IMR-90 (cell line): ENCODE data around the gene SV2C. TPM values are rescaled to one million over a fixed set of nuclear protein-coding genes. Genes with fewer than 3 reads are reported as not detected.
A peak's percentile ranks its signal among the peaks of the same experiment; 100 is the strongest.

ENCODE experiments used
- ATAC-seq: fragments of 200-7000 bp; cut with Tn5 transposase; 2 replicates; pipeline ENCODE4 v1.9.1; 2020; ENCODE audit warnings: low read depth, mild to moderate bottlenecking, moderate library complexity
- BruUV-seq: library from RNA; stranded (reverse); fragments of 400-500 nt; replicated peaks from 2 replicates; lab custom pipeline; 2021; lab: Mats Ljungman, UMichigan
- CTCF ChIA-PET: fragments of 300-600 bp; formaldehyde crosslinking; extraction: SDS; loops from one replicate; lab custom pipeline; 2021; ENCODE audit warnings: antibody characterized with exemption; lab: Yijun Ruan, JAX
- POLR2A ChIA-PET: fragments of 300-600 bp; sonication (Branson Sonifier 250); formaldehyde crosslinking; loops from one replicate; lab custom pipeline; 2022; ENCODE audit warnings: antibody characterized with exemption; ENCODE audit not compliant: unreplicated experiment; lab: Charles Lee
- DNase-seq: peaks from one replicate; pipeline ENCODE4 v3.0.0; 2013
- H2AFZ ChIP-seq: replicated peaks from 2 replicates; pipeline ENCODE3; 2013; ENCODE audit warnings: low read length, mild to moderate bottlenecking; ENCODE audit not compliant: poor library complexity
- H2AK5ac ChIP-seq: 2 replicates; pipeline ENCODE4 v1.6.1; 2013; ENCODE audit warnings: low read depth, low read length, inconsistent platforms
- H2AK9ac ChIP-seq: replicated peaks from 2 replicates; pipeline ENCODE3; 2013; ENCODE audit warnings: mild to moderate bottlenecking, low read depth, low read length, moderate library complexity; ENCODE audit not compliant: poor library complexity
- H2BK120ac ChIP-seq: 2 replicates; pipeline ENCODE4 v1.6.1; 2013; ENCODE audit warnings: low read depth, low read length, inconsistent platforms
- H2BK15ac ChIP-seq: 3 replicates; pipeline ENCODE4 v1.6.1; 2013; ENCODE audit warnings: low read depth, low read length, inconsistent platforms
- H2BK20ac ChIP-seq: 2 replicates; pipeline ENCODE4 v1.6.1; 2013; ENCODE audit warnings: low read depth, mild to moderate bottlenecking, inconsistent platforms, low read length, moderate library complexity
- H2BK5ac ChIP-seq: 2 replicates; pipeline ENCODE4 v1.6.1; 2013; ENCODE audit warnings: mild to moderate bottlenecking, low read depth, low read length, inconsistent platforms; ENCODE audit not compliant: poor library complexity, severe bottlenecking
- H3K14ac ChIP-seq: replicated peaks from 2 replicates; pipeline ENCODE4 v1.6.1; 2013; ENCODE audit warnings: low read depth, low read length, inconsistent platforms
- H3K18ac ChIP-seq: 2 replicates; pipeline ENCODE4 v1.6.1; 2013; ENCODE audit warnings: low read depth, low read length, control low read depth
- H3K23ac ChIP-seq: 2 replicates; pipeline ENCODE4 v1.6.1; 2013; ENCODE audit warnings: low read depth, low read length, inconsistent platforms
- H3K27ac ChIP-seq: 2 replicates; pipeline ENCODE4 v1.5.1; 2013; ENCODE audit warnings: mild to moderate bottlenecking, control low read depth, low read length; ENCODE audit not compliant: insufficient read depth
- H3K27me3 ChIP-seq: 2 replicates; pipeline ENCODE4 v1.6.1; 2013; ENCODE audit warnings: low read length; ENCODE audit not compliant: control insufficient read depth, insufficient read depth
- H3K36me3 ChIP-seq: 2 replicates; pipeline ENCODE4 v1.6.1; 2013; ENCODE audit warnings: low read length, mixed read lengths; ENCODE audit not compliant: control insufficient read depth, insufficient read depth
- H3K4ac ChIP-seq: 2 replicates; pipeline ENCODE4 v1.6.1; 2013; ENCODE audit warnings: low read depth, low read length, inconsistent platforms
- H3K4me1 ChIP-seq: 2 replicates; pipeline ENCODE4 v1.6.1; 2013; ENCODE audit warnings: low read length, mixed read lengths; ENCODE audit not compliant: control insufficient read depth, insufficient read depth
- H3K4me2 ChIP-seq: 2 replicates; pipeline ENCODE4 v1.6.1; 2013; ENCODE audit warnings: low read depth, mild to moderate bottlenecking, control low read depth, low read length, moderate library complexity
- H3K4me3 ChIP-seq: 2 replicates; pipeline ENCODE4 v1.5.1; 2013; ENCODE audit warnings: low read depth, mild to moderate bottlenecking, control low read depth, low read length, moderate library complexity; ENCODE audit not compliant: insufficient read depth
- H3K56ac ChIP-seq: 2 replicates; pipeline ENCODE4 v1.6.1; 2013; ENCODE audit warnings: low read length, inconsistent platforms; ENCODE audit not compliant: insufficient read depth; ENCODE audit errors: extremely low read depth
- H3K79me1 ChIP-seq, 2 experiments: 2 replicates each; pipeline ENCODE4 v1.6.1; 2013; ENCODE audit warnings: low read length in 2 of 2, inconsistent platforms in 1 of 2, low read depth in 1 of 2
- H3K9ac ChIP-seq: 2 replicates; pipeline ENCODE4 v1.6.1; 2013; ENCODE audit warnings: low read depth, low read length, control low read depth
- H3K9me1 ChIP-seq: 2 replicates; pipeline ENCODE4 v1.6.1; 2013; ENCODE audit warnings: low read length, inconsistent platforms; ENCODE audit not compliant: insufficient read depth
- H3K9me3 ChIP-seq: 2 replicates; pipeline ENCODE4 v1.6.1; 2013; ENCODE audit warnings: low read length; ENCODE audit not compliant: control insufficient read depth, insufficient read depth
- H4K20me1 ChIP-seq: 2 replicates; pipeline ENCODE4 v1.6.1; 2013; ENCODE audit warnings: low read length, inconsistent platforms; ENCODE audit not compliant: insufficient read depth
- H4K5ac ChIP-seq: 2 replicates; pipeline ENCODE4 v1.6.1; 2013; ENCODE audit warnings: mild to moderate bottlenecking, low read depth, low read length, control low read depth
- H4K8ac ChIP-seq, 2 experiments: 2 replicates each; pipeline ENCODE4 v1.6.1; 2013; ENCODE audit warnings: low read depth in 2 of 2, low read length in 2 of 2, control low read depth in 1 of 2, inconsistent platforms in 1 of 2
- H4K91ac ChIP-seq: 2 replicates; pipeline ENCODE4 v1.6.1; 2013; ENCODE audit warnings: low read depth, low read length, inconsistent platforms; ENCODE audit not compliant: insufficient read depth
- BHLHE40 ChIP-seq: fragments of 150-350 bp; IDR thresholded peaks from 2 replicates; pipeline ENCODE4 v1.6.1; 2016; ENCODE audit warnings: mild to moderate bottlenecking, low read depth, low read length
- MAFK ChIP-seq: IDR thresholded peaks from 2 replicates; pipeline ENCODE4 v1.6.1; 2012; ENCODE audit warnings: low read depth, low read length, improper control_type of control experiment
- MAZ ChIP-seq: IDR thresholded peaks from 2 replicates; pipeline ENCODE4 v1.6.1; 2012; ENCODE audit warnings: low read depth, mild to moderate bottlenecking, low read length, improper control_type of control experiment, moderate library complexity, borderline replicate concordance
- MXI1 ChIP-seq: IDR thresholded peaks from 2 replicates; pipeline ENCODE4 v1.6.1; 2012; ENCODE audit warnings: low read depth, mild to moderate bottlenecking, low read length, moderate library complexity, borderline replicate concordance
- NFE2L2 ChIP-seq: fragments of 150-350 bp; IDR thresholded peaks from 2 replicates; pipeline ENCODE4 v1.6.1; 2016; ENCODE audit warnings: low read depth, mild to moderate bottlenecking, low read length
- POLR2A ChIP-seq: IDR thresholded peaks from 2 replicates; pipeline ENCODE4 v1.6.1; 2012; ENCODE audit warnings: mild to moderate bottlenecking, low read depth, low read length
- RAD21 ChIP-seq: IDR thresholded peaks from 2 replicates; pipeline ENCODE4 v1.6.1; 2012; ENCODE audit warnings: low read length, improper control_type of control experiment
- RFX5 ChIP-seq: IDR thresholded peaks from 2 replicates; pipeline ENCODE4 v1.8.0; 2012; ENCODE audit warnings: low read depth, mild to moderate bottlenecking, low read length, moderate library complexity
- WGBS, 2 experiments: methylation state at CpG; one replicate each; pipeline versions ENCODE4 v1.1.5 to v1.1.7; 2013; ENCODE audit warnings: missing lambda C conversion rate in 2 of 2; ENCODE audit not compliant: insufficient read length in 1 of 2; ENCODE audit errors: extremely low coverage in 2 of 2; 5-methylcytosine and 5-hydroxymethylcytosine counted together
- dilution Hi-C: fragments of 300-500 bp; cut with HindIII; formaldehyde crosslinking; loops from one replicate; pipeline ENCODE4 v1.14.3; 2018; ENCODE audit warnings: low sequenced_read_pairs; ENCODE audit not compliant: unreplicated experiment
- in situ Hi-C: fragments of 300-500 bp; cut with MboI; formaldehyde crosslinking; loops from 3 replicates; pipeline ENCODE4 v1.14.3; 2019; ENCODE audit warnings: low sequenced_read_pairs, inconsistent platforms, mixed read lengths
- intact Hi-C: fragments of 100-400 bp; cut with micrococcal nuclease; formaldehyde crosslinking; loops from 2 replicates; pipeline ENCODE4 v1.10.0; 2022
- polyA plus RNA-seq, 3 experiments: library from polyadenylated mRNA; depleted of rRNA; stranded (reverse); fragments of >200 nt; gene quantifications; 2 replicates each; pipeline ENCODE4 v1.2.3, GENCODE V29; 2012; ENCODE audit warnings: low replicate concordance in 1 of 3
- total RNA-seq: library from RNA; depleted of rRNA; stranded (reverse); fragments of >200 nt; gene quantifications from 2 replicates; pipeline ENCODE4 v1.2.3, GENCODE V29; 2012
- TF ChIP-seq, protein P1 (sequence below): fragments of 150-350 bp; IDR thresholded peaks from 2 replicates; pipeline ENCODE4 v1.6.1; 2017; ENCODE audit warnings: mild to moderate bottlenecking, antibody characterized with exemption, low read length, low read depth
- TF ChIP-seq, protein P2 (sequence below): fragments of 150-350 bp; IDR thresholded peaks from 2 replicates; pipeline ENCODE4 v1.6.1; 2016; ENCODE audit warnings: low read depth, mild to moderate bottlenecking, low read length, moderate library complexity, borderline replicate concordance

The SV2C gene
- total and polyA plus RNA-seq, 2 of the 4 experiments (the other 2 are of a cell fraction): not detected

DNA sequence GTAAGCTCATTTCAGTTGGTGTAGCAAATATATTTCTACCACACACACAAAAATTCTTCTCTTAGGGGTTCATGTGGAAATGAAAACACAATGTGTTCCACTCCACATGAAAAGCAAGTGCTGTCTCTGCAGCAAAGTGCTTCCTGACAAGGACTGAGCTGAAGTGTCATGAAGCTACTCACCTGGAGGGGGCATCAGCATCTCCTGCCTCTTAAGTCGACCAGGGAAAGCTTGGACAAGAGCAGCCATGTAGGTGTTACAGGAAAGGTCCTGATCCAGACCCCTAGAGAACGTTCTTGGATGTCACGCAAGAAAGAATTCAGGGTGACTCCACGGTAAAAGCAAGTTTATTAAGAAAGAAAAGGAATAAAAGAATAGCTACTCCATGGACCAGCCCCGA is 62.8 kb downstream of the SV2C start:
- Histone ChIP-seq H3K4me1 (no peaks in the 10 kb centered on the region), H4K91ac (no peak overlapping the region), H2AK5ac (no peak overlapping the region), H3K36me3 (no peaks in the 10 kb centered on the region), H3K9me3 (no peaks in the 10 kb centered on the region), H3K14ac (no peak overlapping the region), H3K4ac (no peak overlapping the region), H3K27ac (no peak overlapping the region), H3K23ac (no peak overlapping the region), H2BK5ac (no peak overlapping the region), H3K4me3 (no peak overlapping the region), H3K9ac (no peak overlapping the region), H3K56ac (no peak overlapping the region), H2BK15ac (no peak overlapping the region), H2BK120ac (no peak overlapping the region), H4K20me1 (no peaks in the 10 kb centered on the region), H3K27me3 (no peaks in the 10 kb centered on the region), H3K4me2 (no peak overlapping the region), H4K5ac (no peak overlapping the region), H3K18ac (no peak overlapping the region), H3K9me1 (no peaks in the 10 kb centered on the region), H4K8ac (no peak overlapping the region), H2AK9ac (no peak overlapping the region), H2BK20ac (no peak overlapping the region), H2AFZ (no peak overlapping the region), H3K79me1 (no peaks in the 10 kb centered on the region)
- ChIA-PET POLR2A (no interaction called here), CTCF (no interaction called here)
- ATAC-seq: no peak
- intact Hi-C loops: no loop called here
- in situ Hi-C loops: no loop called here
- no TSS peak for BruUV-seq
- peak; percentile 1 for DNase-seq
- TF ChIP-seq, protein P1, sequence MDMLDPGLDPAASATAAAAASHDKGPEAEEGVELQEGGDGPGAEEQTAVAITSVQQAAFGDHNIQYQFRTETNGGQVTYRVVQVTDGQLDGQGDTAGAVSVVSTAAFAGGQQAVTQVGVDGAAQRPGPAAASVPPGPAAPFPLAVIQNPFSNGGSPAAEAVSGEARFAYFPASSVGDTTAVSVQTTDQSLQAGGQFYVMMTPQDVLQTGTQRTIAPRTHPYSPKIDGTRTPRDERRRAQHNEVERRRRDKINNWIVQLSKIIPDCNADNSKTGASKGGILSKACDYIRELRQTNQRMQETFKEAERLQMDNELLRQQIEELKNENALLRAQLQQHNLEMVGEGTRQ: no peak
- TF ChIP-seq RFX5 (no peak), MAZ (no peak), RAD21 (no peak), POLR2A (no peak), BHLHE40 (no peak), NFE2L2 (no peak), MXI1 (no peak), MAFK (no peak)
- TF ChIP-seq, protein P2, sequence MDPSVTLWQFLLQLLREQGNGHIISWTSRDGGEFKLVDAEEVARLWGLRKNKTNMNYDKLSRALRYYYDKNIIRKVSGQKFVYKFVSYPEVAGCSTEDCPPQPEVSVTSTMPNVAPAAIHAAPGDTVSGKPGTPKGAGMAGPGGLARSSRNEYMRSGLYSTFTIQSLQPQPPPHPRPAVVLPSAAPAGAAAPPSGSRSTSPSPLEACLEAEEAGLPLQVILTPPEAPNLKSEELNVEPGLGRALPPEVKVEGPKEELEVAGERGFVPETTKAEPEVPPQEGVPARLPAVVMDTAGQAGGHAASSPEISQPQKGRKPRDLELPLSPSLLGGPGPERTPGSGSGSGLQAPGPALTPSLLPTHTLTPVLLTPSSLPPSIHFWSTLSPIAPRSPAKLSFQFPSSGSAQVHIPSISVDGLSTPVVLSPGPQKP: no peak
- dilution Hi-C loops: no loop called here
- WGBS, 2 experiments: no CpG with 5 or more reads among the region's 5 CpGs
